Neural cell (in vitro differentiated cells): ENCODE results near the gene PTCD1.

Experiments
- EP300 ChIP-seq: fragments of 450-650 bp; conservative IDR thresholded peaks from 2 replicates; pipeline ENCODE4 v1.6.1; 2014; ENCODE audit warnings: antibody characterized with exemption, mild to moderate bottlenecking, moderate library complexity; ENCODE audit not compliant: poor library complexity, severe bottlenecking
- EZH2 ChIP-seq: fragments of 200-600, 300-800 bp; shearing (Covaris generic), sonication (generic); IDR thresholded peaks from 2 replicates; pipeline ENCODE4 v1.6.1; 2014; ENCODE audit warnings: antibody characterized with exemption, low read length, borderline replicate concordance, mild to moderate bottlenecking; ENCODE audit not compliant: insufficient read depth, poor library complexity, severe bottlenecking
- POLR2AphosphoS5 ChIP-seq: IDR thresholded peaks from 2 replicates; pipeline ENCODE4 v1.6.1; 2012
- TAF1 ChIP-seq: IDR thresholded peaks from 2 replicates; pipeline ENCODE4 v1.6.1; 2012; ENCODE audit warnings: low read depth
- TF ChIP-seq, protein P1 (sequence below): fragments of 450-650 bp; IDR thresholded peaks from 2 replicates; pipeline ENCODE4 v1.5.1; 2014; ENCODE audit warnings: antibody characterized with exemption, mild to moderate bottlenecking, moderate library complexity; ENCODE audit not compliant: poor library complexity, severe bottlenecking

DNA sequence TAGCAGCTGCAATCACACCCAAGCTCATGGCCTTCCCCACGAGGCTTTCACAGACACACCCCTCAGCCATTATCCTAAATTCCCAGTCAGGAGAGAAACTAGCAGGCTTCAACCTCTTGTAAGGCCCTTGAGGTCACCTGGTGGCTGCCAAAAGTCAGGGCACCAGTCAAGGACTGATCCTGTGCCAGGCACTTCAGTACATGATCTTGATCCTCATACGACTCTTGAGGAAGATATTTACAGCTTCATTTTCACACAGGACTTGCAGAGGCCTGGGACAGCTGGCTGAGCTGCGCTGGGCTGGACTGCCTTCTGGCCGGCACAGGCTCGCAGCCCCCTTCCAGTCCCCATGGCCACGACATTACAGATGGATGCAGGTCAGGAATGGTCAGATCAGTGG, 39.0 kb downstream of the PTCD1 start:
- TF ChIP-seq, protein P1, sequence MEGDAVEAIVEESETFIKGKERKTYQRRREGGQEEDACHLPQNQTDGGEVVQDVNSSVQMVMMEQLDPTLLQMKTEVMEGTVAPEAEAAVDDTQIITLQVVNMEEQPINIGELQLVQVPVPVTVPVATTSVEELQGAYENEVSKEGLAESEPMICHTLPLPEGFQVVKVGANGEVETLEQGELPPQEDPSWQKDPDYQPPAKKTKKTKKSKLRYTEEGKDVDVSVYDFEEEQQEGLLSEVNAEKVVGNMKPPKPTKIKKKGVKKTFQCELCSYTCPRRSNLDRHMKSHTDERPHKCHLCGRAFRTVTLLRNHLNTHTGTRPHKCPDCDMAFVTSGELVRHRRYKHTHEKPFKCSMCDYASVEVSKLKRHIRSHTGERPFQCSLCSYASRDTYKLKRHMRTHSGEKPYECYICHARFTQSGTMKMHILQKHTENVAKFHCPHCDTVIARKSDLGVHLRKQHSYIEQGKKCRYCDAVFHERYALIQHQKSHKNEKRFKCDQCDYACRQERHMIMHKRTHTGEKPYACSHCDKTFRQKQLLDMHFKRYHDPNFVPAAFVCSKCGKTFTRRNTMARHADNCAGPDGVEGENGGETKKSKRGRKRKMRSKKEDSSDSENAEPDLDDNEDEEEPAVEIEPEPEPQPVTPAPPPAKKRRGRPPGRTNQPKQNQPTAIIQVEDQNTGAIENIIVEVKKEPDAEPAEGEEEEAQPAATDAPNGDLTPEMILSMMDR, result no peak
- no peak for TF ChIP-seq EZH2
- no peak for TF ChIP-seq POLR2AphosphoS5
- TF ChIP-seq EP300, result no peak
- TF ChIP-seq TAF1, result no peak
